Epidermal melanocyte (primary cell): ENCODE measurements around the gene SIGLEC6.
"Not testable (repeated sequence)": the region's sequence is repeated elsewhere in the genome, so short reads cannot be mapped to it uniquely, and the experiment has no call there.

Experiments
- DNase-seq: peaks from one replicate; pipeline ENCODE4 v3.0.0; 2011; ENCODE audit warnings: low spot score; ENCODE audit not compliant: insufficient read length

SIGLEC6 gene

DNA sequence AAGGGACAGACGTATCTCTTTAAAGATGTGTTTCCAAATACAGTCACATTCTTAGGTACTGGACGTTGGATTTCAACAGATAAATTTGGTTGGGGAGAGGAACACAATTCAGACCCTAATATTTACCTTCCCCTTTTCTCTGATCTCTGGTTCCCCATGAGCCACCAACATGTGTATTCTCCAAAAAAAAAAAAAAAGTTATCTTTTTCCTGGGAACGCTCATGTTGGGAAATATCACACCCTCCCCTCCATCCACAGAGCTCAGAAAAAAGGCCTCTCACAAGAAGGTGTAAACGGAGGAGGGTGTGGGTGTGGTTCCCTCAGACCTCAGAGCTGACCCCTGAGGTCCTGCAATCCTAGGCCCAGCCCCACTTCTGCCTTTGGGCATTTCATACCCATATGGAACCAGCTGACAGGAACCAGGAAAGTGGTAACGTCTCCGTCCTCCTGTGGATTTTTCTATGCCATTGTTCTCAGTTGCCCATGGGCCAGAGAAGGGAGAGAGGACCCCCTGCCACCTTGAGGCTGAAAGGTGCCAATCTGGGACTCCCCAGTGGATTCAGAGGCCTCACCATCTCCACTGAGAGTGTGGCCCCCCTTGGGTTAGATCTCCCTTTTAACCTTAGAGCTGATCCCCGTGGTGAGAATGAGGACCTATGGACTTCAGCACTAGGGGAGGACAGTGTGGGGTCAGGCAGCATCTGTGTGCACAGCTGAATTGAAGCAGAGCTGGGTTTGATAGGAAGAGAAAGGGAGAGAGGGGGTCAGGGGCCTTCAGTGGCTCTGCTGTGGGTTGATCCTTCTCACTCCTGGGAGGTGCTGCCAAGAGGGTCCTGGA is 21.4 kb downstream of the SIGLEC6 start:
- no peak for DNase-seq

DNA sequence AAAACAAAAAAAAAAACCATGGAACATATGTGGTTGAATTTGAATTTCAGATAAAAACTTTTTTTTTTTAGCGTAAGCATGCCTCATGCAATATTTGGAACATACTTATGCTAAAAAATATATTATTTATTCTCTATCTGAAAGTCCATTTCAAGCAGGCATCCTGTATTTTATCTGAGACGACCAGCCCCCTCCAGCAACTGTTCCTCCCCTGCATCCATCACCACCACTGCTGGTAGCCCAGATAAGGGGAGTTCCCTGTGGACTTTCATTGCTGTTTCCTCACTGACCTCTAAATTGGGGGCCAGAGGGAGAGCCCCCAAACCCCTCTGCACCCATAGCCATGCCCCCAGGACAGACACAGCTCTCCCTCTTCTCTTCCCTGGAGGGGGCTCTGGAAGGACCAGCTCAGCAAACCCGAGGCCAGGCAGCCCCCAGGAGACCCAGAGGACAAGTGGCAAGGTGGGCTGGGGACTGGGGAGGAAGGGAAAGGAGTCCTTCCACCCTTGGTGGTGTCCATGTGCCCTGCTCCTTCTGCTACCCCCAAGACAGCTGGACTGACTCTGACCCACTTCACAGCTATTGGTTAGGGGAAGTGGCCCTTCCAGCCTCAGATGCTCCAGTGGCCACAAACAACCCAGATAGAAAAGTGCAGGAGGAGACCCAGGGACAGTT is 23.3 kb downstream of the SIGLEC6 start:
- no peak for DNase-seq

DNA sequence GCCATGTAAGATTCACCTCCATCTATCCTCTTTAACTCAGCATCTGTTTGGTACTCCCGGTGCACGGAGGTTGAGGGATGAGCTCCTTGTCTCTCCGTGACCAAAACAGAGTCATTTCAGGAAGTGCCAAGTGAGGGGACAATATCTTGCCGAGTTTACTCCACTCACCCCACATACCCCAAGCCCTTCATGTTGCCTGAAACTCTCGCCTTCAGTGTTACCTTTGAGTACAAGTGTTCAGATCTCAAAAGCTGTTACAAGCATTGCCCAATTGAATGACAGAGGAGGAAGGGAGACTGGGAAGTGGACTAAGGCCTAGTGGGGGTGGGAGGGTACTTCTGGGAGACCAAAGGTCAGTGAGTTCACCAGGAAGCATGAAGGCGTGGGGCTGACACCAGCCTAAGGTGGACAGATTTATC is 23.8 kb downstream of the SIGLEC6 start:
- no peak for DNase-seq

DNA sequence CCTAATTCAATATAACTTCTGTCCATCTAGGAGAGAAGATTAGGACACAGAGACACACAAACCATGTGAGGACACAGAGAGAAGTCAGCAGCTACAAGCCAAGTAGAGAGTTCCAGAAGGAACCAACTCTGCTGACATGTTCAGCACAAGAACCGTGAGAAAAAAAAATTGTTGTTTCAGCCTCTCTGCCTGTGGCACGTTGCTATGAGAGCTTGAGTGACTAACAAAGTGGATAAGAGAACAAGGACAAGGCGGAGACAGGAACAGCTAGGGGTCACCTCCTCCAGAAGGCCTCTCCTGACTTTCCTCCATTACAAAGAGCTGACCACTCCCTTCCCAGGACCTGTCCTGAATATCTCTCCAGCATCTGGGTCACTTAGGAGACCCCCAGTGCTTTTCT is 24.3 kb downstream of the SIGLEC6 start:
- DNase-seq = no peak

DNA sequence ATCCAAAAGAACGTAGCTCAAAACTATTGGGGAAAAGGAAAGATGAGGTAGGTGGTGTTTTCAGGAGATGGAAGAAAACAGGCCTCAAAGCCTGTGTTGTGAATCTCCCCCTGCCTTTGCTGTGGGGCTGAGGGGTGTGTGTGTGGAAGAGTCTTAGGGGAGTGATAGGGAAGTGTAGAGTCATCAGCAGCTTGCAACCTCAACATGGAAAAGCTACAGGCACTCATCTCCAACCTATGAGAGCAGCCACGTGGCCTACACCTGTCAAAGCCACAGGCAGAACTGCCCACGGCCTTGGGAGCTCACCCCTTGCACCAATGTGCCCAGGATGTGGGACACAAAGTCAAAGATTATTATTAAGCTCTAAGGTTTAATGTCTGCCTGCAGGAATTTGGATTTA is 25.6 kb downstream of the SIGLEC6 start:
- no peak for DNase-seq

DNA sequence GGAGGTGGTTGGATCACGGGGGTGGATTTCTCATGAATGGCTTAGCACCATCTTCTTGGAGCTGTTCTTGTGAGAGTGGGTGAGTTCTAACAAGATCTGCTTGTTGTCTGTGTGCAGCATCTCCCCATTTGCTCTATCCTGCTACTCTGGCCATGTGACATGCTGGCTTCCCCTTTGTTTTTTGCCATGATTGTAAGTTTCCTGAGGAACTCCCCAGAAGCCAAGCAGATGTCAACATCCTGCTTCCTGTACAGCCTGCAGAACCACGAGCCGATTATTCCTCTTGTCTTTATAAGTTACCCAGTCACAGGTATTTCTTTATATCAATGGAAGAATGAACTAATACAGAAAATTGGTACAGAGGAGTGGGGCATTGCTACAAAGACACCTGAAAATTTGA is 27.6 kb downstream of the SIGLEC6 start:
- no peak for DNase-seq

DNA sequence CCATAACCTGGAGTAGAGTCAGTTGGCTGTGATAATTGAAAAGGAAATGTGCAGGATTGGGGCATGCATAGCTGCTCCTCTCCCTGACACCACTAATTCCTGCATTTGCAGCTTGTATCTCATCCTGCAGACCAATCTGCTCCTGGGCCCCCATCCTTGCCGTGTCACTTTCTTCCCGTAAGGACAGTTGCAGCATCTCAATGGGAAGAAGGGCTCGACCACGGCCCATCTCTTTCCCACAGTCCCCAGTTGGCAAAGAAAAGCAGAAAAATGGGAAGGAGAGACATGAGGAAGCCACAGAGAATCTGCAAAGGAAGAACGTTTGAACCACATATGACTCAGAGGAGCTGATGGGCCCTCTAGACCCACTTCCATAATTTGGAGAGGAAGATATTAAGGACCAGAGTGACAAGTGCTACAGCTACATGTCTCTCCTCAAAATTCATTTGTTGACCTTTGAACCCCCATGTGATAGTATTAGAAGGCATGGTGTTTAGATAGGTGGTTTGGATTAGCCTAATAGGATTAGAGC is 28.1 kb downstream of the SIGLEC6 start:
- DNase-seq = no peak

DNA sequence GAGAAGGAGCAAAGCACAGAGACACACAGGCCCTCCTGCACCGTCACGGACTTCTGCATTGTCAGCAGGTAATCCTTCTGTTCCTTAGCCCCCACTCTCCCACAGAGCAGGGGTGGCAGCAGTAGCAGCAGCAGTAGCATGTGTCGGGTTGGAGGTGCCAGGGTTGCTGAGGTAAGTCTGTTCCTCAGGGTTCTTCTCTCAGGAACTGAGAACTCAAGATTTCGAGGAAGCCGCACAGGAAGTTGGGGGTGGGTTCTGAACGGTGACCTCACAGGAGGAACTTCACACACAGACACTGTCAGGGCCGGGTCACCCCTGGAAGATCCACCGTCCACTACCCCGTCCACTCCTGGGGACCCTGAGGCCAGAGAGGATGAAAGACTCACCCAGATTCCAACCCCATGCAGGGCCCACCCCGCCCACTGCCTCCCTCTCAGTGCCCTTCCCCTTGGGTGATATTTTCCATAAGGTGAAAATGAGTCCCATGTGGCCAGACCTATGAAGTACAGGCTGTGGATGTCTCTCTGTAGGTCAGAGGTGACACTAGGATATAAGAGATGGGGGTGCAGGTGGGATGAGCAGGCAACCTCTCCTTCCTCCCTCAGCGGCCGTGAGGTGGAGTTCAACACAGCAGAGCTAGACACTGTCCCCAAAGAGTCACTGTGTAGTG is 29.7 kb downstream of the SIGLEC6 start, which contains the start of gene SIGLEC12:
Gene SIGLEC12 (minus strand): TSS at position 207 of the 670 bp plus-strand sequence. CDS start 67 bp downstream, at position 140.
- DNase-seq = no peak

DNA sequence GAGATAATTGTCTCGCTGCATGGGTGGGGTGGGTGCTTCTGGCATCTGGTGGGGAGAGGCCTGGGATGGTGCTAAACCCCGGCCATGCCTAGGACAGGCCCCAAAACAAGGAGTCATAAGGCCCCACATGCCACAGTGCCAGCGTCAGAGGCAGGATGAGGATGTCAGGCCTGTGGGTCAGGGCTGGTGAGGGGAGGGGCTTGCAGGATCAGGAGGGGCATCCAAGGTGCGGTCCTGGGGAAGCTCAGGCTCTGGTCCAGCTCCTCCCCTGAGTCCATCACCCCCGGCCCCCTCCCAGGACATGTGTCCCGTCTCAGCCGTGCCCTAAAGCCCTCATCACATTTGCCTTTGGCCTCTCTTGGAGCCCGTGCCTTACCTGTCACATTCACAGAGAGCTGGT is 30.5 kb downstream of the SIGLEC6 start:
- not testable (repeated sequence) for DNase-seq

DNA sequence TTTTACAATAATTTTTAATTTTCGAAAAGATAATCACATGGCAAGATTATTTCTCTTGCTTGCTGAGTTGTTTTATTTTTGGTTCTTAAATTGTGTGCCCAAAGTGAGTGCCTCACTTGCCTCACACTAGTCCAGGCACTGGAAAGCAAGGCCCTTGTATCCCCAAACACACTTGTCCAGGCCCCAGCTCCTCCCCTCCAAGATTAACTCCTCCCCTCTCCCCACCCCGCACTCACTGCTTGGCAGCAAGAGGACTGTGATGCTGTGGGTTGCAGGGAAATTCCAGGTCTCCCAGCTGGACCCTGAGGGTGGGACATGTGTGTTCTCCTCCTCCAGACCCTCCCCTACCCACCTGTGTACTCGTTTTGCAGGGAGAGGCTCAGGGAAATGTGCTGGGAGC is 33.8 kb downstream of the SIGLEC6 start:
- no peak for DNase-seq

DNA sequence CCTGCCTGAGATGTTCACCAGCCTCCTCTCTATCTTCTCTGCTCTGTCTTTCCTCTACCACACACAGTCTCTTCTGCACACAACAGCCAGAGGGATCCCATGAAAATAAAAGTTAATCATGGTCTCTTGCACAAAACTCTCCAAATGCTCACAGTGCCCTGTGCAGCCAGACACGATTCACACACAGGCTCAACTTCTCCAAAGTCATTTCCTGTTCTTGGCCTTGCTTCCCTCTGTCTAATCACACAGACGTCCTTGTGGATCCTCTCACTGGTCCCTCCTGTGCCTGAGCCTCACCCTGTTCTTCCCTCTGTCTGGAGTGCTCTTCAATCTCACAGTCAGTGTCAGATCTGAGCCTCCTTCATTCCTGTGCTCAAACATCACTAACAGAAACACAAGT is 37.7 kb downstream of the SIGLEC6 start:
- no peak for DNase-seq

DNA sequence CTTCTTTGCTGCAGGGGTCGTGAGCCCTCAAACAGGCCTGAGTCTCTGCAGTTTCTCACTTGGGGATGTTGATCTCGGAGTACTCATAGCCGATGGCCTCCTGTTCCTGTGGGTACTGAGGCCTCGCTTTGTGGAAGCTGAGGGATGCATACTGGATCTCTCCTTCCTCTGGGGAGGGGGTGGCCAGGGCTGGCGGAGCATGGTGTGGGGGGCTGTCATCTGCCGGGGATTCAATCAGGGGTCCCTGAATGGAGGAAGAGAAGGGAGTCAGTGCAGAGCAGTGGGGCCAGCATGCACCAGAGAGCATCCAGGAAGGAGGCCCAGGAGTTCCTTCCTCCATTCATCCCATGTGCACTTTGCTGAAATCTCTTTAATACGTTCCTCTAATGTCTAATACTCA is 39.9 kb downstream of the SIGLEC6 start:
- DNase-seq = no peak

DNA sequence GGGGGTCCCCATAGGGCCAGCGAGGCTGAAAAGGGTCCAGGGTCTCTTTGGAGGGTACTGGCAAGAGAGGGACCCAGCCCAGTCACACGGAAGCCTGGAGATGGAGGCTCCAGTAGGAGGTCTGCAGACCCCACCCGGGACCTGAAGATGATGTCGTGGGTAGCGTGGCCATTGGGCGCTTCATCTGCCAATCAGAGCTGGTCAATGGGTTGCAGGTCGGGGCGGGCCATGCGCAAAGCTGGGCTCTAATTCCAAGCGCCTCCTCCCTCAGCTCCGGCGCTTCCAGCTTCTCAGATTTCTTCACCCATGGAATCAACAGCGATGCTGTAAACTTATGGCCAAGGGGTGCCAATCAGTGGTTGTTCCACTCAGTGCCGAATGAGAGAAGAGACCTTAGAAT is 40.8 kb downstream of the SIGLEC6 start:
- no peak for DNase-seq

DNA sequence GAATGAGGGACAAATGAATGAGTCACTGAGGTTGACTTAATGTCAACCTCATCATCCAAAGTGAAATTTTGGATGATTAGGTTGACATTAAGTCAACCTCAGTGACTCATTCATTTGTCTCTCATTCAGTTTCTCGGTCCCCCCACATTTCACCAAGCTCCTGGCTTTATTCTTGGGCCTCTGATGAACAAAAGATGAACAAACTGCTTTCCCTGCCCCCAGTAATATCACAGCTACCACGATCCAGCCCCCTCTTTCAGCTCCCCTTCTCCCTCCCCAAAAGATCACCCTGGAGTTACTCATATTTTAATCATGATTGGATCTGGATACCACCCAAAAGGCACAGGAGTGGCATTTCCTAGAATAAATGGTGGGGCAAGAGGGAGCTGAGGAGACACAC is 42.4 kb downstream of the SIGLEC6 start:
- no peak for DNase-seq

DNA sequence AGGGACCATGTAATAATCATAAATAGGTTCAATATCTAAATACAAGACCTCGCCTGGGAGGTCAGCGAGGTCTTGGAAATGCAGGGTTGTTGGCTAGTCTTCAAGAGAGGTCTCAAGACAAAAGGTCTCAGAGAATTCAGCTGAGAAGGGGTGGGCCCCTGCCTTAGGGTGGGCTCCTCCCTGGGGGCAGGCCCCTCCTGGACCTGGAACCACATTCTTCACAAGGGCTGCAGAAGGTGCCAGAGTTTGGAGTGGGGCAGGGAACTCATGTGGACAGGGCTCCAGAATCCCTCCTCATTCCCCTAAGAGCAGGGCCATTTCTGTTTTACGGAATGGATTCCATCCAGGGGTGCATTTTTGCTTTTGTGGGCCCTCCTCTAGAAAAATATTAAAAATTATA is 43.0 kb downstream of the SIGLEC6 start:
- no peak for DNase-seq

DNA sequence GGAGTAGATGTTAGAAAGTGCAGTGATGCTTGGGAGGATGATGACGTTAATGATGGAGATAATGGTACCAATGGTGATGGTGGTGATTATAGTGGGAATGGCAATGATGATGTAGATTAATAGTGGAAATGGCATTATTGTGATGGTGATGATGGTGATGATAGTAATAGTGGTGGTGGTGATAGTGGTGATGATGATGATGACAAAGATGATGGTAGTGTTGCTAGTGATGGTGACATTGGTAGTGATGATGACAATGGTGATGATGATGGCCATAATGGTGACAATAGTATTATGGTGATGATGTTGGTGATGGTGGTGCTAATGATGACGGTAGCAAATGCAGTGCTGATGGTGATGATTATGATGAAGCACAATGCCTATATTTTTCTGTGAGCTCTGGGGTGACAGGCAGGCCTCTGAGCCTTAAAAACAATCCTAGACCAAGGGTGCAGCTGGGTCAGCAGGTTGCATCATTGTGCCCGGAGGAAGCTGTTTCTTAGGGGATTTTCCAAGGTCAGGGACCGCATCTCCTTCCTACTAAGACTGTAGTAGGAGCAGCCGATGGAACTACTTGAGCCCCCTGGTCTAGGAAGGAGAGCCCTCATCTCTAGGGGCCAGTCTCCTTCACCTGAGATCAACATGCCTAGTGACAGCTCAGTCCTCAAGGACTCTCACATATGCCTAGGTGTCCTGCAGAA is 45.4 kb downstream of the SIGLEC6 start:
- DNase-seq = no peak

DNA sequence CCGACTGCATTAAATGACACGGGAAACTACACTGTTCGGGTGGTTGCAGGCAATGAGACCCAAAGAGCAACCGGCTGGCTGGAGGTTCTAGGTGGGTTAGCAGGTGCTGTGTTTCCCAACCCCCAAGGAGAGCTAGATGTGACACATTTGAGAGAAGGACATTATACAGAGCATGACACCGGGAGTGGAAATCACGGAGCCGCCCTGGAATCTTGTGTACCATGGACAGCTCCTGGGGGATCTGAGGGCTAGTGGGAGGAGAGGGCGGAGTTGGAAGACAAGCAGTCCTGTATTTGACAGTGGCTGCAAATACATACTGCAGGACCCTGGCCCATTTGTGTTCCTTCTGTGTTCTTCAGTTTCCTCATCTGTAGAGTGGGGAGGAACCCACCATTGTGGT is 50.9 kb downstream of the SIGLEC6 start:
- DNase-seq = no peak

DNA sequence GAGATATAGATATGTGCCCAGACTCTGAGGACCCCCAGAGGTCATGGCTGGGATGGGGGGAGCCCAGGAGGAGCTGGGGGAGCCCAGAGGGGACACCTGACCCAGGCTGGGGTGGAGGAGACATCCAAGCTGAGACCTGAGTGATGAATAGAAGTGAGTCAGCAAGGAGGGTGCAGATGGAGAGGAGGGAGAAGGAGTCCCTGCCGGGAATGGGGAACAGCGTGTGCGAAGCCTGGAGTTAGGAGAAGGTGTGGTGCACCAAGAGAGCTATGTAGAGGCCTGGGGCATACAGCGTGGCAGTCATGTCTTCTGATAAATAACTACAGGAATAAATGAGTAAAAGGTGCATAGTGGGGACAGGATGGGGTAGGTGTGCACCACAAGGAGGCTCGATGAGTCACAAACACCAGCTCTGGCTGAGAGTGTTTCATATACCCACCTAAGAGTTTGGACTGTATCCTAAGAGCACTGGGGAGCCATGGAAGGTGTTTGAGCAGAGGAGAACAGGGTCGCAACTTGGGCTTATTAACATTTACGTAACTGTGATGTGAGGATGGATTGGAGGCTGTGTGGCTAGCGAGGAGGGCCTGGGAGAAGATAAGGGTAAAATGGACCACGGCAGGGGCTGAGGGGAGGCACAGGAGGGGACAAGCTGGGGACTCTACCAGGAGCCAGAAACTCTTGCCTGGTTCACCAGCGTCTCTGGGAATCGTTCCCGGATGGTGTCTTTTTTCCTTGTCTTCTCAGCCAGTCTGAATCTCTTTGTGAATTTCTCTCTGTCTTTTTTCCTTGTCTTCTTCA is 51.7 kb downstream of the SIGLEC6 start:
- no peak for DNase-seq

DNA sequence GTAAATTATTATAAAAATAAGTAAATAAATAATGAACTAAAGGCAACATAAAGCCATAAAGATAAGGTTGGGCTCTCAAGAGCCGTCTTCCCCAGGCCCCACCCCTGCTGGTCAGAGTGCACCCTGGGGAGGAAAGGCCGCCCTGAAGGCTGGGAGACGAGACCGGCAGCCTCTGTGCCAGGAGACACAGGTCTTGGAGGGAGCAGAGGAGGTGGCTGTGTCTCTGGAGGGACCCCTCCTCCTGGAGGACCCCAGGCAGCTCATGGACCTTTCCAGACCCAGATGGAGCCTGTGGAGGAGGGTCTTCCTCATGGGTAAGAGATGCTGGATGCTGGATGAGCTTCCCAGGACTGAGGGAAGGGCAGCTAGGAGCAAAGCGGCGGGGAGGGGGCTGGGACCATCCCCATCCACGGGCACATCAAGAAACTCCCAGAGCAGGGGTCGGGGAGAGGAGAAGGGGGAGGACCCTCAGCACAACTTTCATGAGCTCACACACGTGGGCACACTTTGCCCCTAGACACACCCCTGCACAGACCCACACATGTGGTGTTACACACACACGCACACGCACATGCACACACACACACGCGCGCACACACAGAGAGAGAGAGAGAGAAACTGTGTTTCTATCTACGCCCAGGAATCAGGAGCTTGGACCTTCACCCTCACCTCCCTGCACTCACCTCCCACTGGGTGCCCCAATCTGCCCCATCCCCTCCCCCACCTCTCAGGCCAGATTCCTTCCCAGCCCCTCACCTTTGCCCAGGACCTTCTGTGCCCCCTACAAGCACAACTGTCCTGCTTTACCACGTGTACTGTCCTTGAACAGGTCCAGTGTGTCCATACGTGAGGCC is 52.9 kb downstream of the SIGLEC6 start, which contains the start of gene CEACAM18:
Gene CEACAM18 (plus strand): TSS at position 159 of the 854 bp plus-strand sequence.
- DNase-seq = no peak

DNA sequence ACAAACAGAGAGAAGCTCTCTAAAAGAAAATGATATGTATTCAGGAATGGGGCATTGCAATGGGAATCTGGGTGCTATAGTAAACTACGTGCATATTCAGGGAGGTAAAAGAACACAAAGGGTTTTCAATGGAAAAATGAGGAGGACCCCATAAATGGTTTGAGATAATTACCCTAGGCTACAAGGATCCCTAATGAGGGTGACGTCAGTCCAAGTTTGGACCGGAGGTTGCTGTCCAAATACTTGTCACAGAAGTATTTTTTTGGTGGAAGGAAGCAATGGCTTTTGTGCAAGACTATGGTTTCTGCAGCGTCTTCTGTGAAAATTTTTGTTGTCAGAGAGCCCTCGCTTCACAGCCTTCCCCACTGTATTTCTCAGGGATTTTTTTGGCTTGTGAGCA is 54.1 kb downstream of the SIGLEC6 start:
- no peak for DNase-seq
